ENCODE results near the gene CORO2A.

Gene CORO2A

GRCh38 chr9:98095401-98095800 lies 97.0 kb downstream of the CORO2A start:
- Histone ChIP-seq H3K79me2 (ENCODE audit: insufficient read depth, low read length) (no peaks in the 10 kb centered on the region), H3K9me3 (ENCODE audit: low read length) (no peaks in the 10 kb centered on the region), H3K9me2 (ENCODE audit: low read depth, low read length) (no peaks in the 10 kb centered on the region), H3K27me3 (ENCODE audit: insufficient read depth, low read length) (no peaks in the 10 kb centered on the region), H3K4me2 (ENCODE audit: low read length) (no peak overlapping the region), H3K4me3 (ENCODE audit: low read depth, low read length, poor library complexity, severe bottlenecking) (no peak overlapping the region), H2AFZ (ENCODE audit: low read length) (no peak overlapping the region), H4K20me1 (ENCODE audit: insufficient read depth, low read length) (no peaks in the 10 kb centered on the region), H3F3A (ENCODE audit: insufficient read depth, low read length) (no peaks in the 10 kb centered on the region), H3K4me1 (ENCODE audit: insufficient read depth, low read length, severe bottlenecking) (peaks cover 32% of the 10 kb centered on the region), H3K9ac (ENCODE audit: low read length) (no peak overlapping the region), H3K27ac (ENCODE audit: low read depth, low read length, poor library complexity, severe bottlenecking) (no peak overlapping the region), H3K36me3 (ENCODE audit: insufficient read depth, low read length) (no peaks in the 10 kb centered on the region)
- TF ChIP-seq CTCF (IDR thresholded peaks at IDR 0.05; ENCODE audit: low read length) (no peak), EZH2 (IDR thresholded peaks at IDR 0.05; ENCODE audit: borderline replicate concordance, low read length) (no peak)

GRCh38 chr9:98094851-98095250 lies 97.6 kb downstream of the CORO2A start:
- no peak overlapping the region for H2AFZ ChIP-seq (ENCODE audit: low read length)
- H3K4me3 ChIP-seq (ENCODE audit: low read depth, low read length, poor library complexity, severe bottlenecking) = no peak overlapping the region
- TF ChIP-seq EZH2 (IDR thresholded peaks at IDR 0.05; ENCODE audit: borderline replicate concordance, low read length) (no peak), CTCF (IDR thresholded peaks at IDR 0.05; ENCODE audit: low read length) (no peak)
- no peaks in the 10 kb centered on the region for H3K9me2 ChIP-seq (ENCODE audit: low read depth, low read length)
- no peaks in the 10 kb centered on the region for H4K20me1 ChIP-seq (ENCODE audit: insufficient read depth, low read length)
- H3K9me3 ChIP-seq (ENCODE audit: low read length) = no peaks in the 10 kb centered on the region
- H3K4me1 ChIP-seq (ENCODE audit: insufficient read depth, low read length, severe bottlenecking) = peaks cover 27% of the 10 kb centered on the region
- H3K36me3 ChIP-seq (ENCODE audit: insufficient read depth, low read length) = no peaks in the 10 kb centered on the region
- H3K4me2 ChIP-seq (ENCODE audit: low read length) = no peak overlapping the region
- H3F3A ChIP-seq (ENCODE audit: insufficient read depth, low read length) = peaks cover 4% of the 10 kb centered on the region; the same call in 1 of the 2 replicates
- H3K9ac ChIP-seq (ENCODE audit: low read length) = no peak overlapping the region
- H3K27me3 ChIP-seq (ENCODE audit: insufficient read depth, low read length) = no peaks in the 10 kb centered on the region
- H3K79me2 ChIP-seq (ENCODE audit: insufficient read depth, low read length) = no peaks in the 10 kb centered on the region
- no peak overlapping the region for H3K27ac ChIP-seq (ENCODE audit: low read depth, low read length, poor library complexity, severe bottlenecking)

- TF ChIP-seq EZH2 (IDR thresholded peaks at IDR 0.05; ENCODE audit: borderline replicate concordance, low read length) (no peak), CTCF (IDR thresholded peaks at IDR 0.05; ENCODE audit: low read length) (no peak)
- H3K36me3 ChIP-seq (ENCODE audit: insufficient read depth, low read length) = no peaks in the 10 kb centered on the region
- H3K4me2 ChIP-seq (ENCODE audit: low read length) = no peak overlapping the region
- no peak overlapping the region for H3K9ac ChIP-seq (ENCODE audit: low read length)
- H3F3A ChIP-seq (ENCODE audit: insufficient read depth, low read length) = peaks cover 6% of the 10 kb centered on the region; the same call in 1 of the 2 replicates
- H3K9me2 ChIP-seq (ENCODE audit: low read depth, low read length) = no peaks in the 10 kb centered on the region
- no peaks in the 10 kb centered on the region for H4K20me1 ChIP-seq (ENCODE audit: insufficient read depth, low read length)
- no peaks in the 10 kb centered on the region for H3K27me3 ChIP-seq (ENCODE audit: insufficient read depth, low read length)
- H3K4me3 ChIP-seq (ENCODE audit: low read depth, low read length, poor library complexity, severe bottlenecking) = no peak overlapping the region
- H2AFZ ChIP-seq (ENCODE audit: low read length) = no peak overlapping the region
- H3K79me2 ChIP-seq (ENCODE audit: insufficient read depth, low read length) = no peaks in the 10 kb centered on the region
- no peaks in the 10 kb centered on the region for H3K9me3 ChIP-seq (ENCODE audit: low read length)
- peaks cover 22% of the 10 kb centered on the region for H3K4me1 ChIP-seq (ENCODE audit: insufficient read depth, low read length, severe bottlenecking)
- H3K27ac ChIP-seq (ENCODE audit: low read depth, low read length, poor library complexity, severe bottlenecking) = no peak overlapping the region
Observed at GRCh38 chr9:98094316-98094715, 98.1 kb downstream of the CORO2A start.
